Measurements from ENCODE around the gene TTF2.

The TTF2 gene

DNA sequence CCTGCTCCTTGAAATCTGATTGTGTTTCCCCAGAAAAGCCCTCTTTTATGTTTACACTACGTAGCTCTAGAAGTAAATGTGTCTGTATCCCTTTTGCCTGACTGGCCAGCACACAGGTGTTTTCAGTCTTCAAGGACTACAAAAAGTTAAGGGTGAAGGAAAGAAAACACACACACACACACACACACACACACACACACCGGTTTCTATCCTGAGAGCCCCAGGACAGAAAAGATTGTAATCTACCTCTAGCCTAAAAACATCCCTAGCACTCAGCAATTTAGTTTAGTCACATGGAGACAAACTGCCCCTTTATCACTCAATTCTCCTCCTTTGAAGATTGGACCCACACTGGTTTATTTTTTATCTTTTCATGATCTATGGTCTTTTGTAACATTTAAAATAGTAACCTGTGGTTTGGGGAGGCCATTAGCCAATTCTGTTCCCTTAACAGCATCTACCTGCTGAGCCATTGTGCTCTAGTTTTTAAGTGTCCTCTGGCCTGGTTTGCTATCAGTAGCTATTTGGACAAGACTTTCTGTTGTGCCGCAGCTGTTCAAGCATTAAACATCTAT is 77.2 kb downstream of the TTF2 start:
- no peak for DNase-seq
- no peak for TF ChIP-seq CTCF (IDR thresholded peaks at IDR 0.05; ENCODE audit: low read depth, low read length)
- no peaks in the 10 kb centered on the region for H3K27me3 ChIP-seq (ENCODE audit: insufficient read depth, low read depth, severe bottlenecking)
- H3K9me3 ChIP-seq (ENCODE audit: severe bottlenecking) = no peaks in the 10 kb centered on the region
- no peak overlapping the region for H3K27ac ChIP-seq
- H3K4me3 ChIP-seq (ENCODE audit: low read depth, low read length) = no peak overlapping the region
- no peaks in the 10 kb centered on the region for H3K36me3 ChIP-seq

DNA sequence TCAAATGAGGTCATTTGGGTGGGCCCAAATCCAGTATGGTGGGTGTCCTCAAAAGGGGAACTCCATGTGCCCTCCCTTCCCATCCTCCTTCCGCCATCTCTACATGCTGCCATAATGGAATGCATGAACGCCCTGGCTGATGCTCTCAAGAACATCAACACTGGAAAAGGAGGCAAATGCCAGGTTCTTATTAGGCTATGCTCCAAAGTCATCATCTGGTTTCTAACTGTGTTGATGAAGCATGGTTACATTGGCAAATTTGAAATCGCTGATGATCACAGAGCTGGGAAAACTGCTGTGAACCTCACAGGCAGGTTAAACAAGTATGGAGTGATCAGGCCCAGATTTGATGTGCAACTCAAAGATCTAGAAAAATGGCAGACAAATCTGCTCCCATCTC is 78.0 kb downstream of the TTF2 start:
- H3K27me3 ChIP-seq (ENCODE audit: insufficient read depth, low read depth, severe bottlenecking) = no peaks in the 10 kb centered on the region
- H3K36me3 ChIP-seq = no peaks in the 10 kb centered on the region
- TF ChIP-seq CTCF (IDR thresholded peaks at IDR 0.05; ENCODE audit: low read depth, low read length) = no peak
- no peak overlapping the region for H3K27ac ChIP-seq
- no peak for DNase-seq
- no peak overlapping the region for H3K4me3 ChIP-seq (ENCODE audit: low read depth, low read length)
- H3K9me3 ChIP-seq (ENCODE audit: severe bottlenecking) = no peaks in the 10 kb centered on the region

DNA sequence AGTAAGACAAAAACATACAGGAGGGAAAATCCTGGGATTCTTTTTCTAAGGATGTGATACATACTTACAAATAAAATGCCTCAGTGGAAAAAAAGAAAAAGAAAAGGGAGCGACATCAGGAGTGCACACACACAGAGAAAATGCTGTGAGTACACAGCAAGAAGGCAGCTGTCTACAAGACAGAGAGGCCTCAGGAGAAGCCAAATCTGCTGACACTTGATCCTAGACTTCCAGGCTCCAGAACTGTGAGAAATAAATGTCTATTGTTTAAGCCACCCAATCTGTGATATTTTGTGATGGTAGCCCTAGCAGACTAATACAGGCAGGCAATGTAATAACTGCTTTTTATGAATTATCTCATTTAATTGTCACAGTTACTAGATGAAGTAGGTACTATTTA is 78.4 kb downstream of the TTF2 start:
- Histone ChIP-seq H3K27ac (no peak overlapping the region), H3K36me3 (no peaks in the 10 kb centered on the region), H3K4me3 (ENCODE audit: low read depth, low read length) (no peak overlapping the region), H3K9me3 (ENCODE audit: severe bottlenecking) (no peaks in the 10 kb centered on the region), H3K27me3 (ENCODE audit: insufficient read depth, low read depth, severe bottlenecking) (no peaks in the 10 kb centered on the region)
- no peak for TF ChIP-seq CTCF (IDR thresholded peaks at IDR 0.05; ENCODE audit: low read depth, low read length)
- DNase-seq = no peak

- Histone ChIP-seq H3K9me3 (ENCODE audit: severe bottlenecking) (no peaks in the 10 kb centered on the region), H3K4me3 (ENCODE audit: low read depth, low read length) (no peak overlapping the region), H3K36me3 (no peaks in the 10 kb centered on the region), H3K27ac (no peak overlapping the region), H3K27me3 (ENCODE audit: insufficient read depth, low read depth, severe bottlenecking) (no peaks in the 10 kb centered on the region)
- DNase-seq = no peak
- TF ChIP-seq CTCF (IDR thresholded peaks at IDR 0.05; ENCODE audit: low read depth, low read length) = no peak
Observed at GRCh38 chr1:117142200-117142599, 82.1 kb downstream of the TTF2 start.

DNA sequence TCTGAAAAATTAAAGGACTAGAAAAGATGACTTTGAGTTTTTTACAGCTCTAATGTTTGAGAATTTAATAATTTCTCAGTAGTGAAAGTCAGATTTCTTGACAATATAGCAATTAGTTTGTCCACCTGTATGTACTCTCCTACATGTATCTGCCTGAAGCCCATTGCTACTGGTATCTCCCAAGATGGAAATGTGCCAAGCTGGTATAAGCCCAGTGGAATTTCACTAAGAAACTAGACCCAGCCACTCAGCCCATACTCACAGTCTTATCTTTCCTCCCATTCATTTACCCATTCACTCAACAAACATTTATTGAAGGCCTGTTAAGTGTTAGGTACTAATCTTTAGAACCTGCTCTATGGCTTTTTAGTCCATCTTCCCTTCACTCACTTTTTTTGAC is 83.0 kb downstream of the TTF2 start:
- no peak overlapping the region for H3K4me3 ChIP-seq (ENCODE audit: low read depth, low read length)
- no peaks in the 10 kb centered on the region for H3K9me3 ChIP-seq (ENCODE audit: severe bottlenecking)
- no peak overlapping the region for H3K27ac ChIP-seq
- no peaks in the 10 kb centered on the region for H3K27me3 ChIP-seq (ENCODE audit: insufficient read depth, low read depth, severe bottlenecking)
- TF ChIP-seq CTCF (IDR thresholded peaks at IDR 0.05; ENCODE audit: low read depth, low read length) = no peak
- H3K36me3 ChIP-seq = no peaks in the 10 kb centered on the region
- no peak for DNase-seq

DNA sequence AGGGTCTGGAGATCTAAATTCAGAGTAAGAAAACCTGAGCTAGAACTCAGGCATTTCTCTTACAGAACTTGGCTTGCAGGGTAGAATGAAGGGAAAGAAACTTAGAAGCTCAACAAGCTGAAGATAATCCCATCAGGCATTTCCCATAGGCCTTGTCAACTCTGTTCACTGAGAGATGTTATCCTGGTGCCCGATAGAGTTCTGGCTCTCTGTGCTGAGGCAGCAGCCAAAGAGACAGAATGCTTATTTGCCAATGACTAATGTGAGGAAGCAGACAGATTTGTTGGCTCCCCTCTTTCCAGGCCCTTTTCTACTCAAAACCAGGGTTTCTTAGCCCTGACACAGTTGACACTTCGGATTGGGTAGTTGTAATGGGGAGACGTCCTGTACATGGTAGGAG is 83.7 kb downstream of the TTF2 start:
- no peak overlapping the region for H3K4me3 ChIP-seq (ENCODE audit: low read depth, low read length)
- H3K36me3 ChIP-seq = no peaks in the 10 kb centered on the region
- H3K27ac ChIP-seq = no peak overlapping the region
- TF ChIP-seq CTCF (IDR thresholded peaks at IDR 0.05; ENCODE audit: low read depth, low read length) = no peak
- no peaks in the 10 kb centered on the region for H3K9me3 ChIP-seq (ENCODE audit: severe bottlenecking)
- no peaks in the 10 kb centered on the region for H3K27me3 ChIP-seq (ENCODE audit: insufficient read depth, low read depth, severe bottlenecking)
- DNase-seq = no peak
